ENCODE results near the gene EID2. TPM values are rescaled to one million over a fixed set of nuclear protein-coding genes. Genes with fewer than 3 reads are reported as not detected.

Gene EID2
- total and polyA plus RNA-seq, 2 of the 13 experiments (the other 11 are each of a cell fraction or from before 2014, with no cell fraction given) = 3.7 to 14.1 TPM

DNA sequence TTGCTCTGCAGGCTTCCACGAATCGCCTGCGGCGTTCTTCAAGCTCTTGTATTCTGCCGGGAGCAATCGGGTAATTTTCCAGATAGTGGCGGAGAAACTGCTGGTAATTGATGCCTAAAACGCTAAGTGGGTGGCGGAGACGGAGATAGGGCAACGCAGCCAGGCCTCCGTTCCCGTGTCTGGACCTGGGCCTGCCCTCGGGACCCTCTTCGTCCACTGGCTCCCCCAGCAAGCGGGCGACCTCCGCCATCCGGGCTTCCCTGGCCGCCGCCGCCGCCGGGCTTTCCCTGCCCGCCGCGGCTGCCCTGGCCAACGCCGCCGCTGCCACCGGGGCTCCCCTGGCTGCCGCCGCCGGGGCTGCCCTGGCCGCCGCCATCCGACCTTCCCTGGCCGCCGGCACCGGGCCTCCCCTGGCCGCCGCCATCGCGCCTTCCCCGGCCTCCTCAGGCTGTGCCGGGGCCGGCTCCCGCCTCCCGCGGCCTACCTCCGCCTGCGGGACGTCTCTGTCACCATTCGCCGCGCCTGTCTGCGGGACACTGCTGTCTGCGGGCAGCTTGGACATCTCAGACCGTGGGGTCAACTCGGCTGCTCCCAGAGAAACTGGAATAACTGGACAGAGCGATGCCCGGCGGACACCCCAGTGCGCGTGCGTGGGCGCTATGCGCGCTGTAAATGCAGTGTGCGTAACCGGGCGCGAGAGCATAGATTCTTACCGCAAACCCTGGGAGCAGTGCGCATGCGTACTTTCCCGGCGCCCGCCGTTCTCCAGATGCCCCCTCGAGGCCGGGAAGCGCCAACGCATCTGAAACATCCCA is at the start of gene EID2 (continued):
- TF ChIP-seq, protein P1, sequence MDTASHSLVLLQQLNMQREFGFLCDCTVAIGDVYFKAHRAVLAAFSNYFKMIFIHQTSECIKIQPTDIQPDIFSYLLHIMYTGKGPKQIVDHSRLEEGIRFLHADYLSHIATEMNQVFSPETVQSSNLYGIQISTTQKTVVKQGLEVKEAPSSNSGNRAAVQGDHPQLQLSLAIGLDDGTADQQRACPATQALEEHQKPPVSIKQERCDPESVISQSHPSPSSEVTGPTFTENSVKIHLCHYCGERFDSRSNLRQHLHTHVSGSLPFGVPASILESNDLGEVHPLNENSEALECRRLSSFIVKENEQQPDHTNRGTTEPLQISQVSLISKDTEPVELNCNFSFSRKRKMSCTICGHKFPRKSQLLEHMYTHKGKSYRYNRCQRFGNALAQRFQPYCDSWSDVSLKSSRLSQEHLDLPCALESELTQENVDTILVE (CRISPR knock-in tag; IDR thresholded peaks at IDR 0.05) = peak; percentile 39; the same call in 1 of the 2 replicates
- TF ChIP-seq HES4 (CRISPR knock-in tag; IDR thresholded peaks at IDR 0.05; ENCODE audit: borderline replicate concordance) (no peak), KDM5A (IDR thresholded peaks at IDR 0.05; ENCODE audit: borderline replicate concordance, low read length) (peak; percentile 54; the same call in 1 of the 2 replicates), ZFP36L1 (CRISPR knock-in tag; IDR thresholded peaks at IDR 0.05) (no peak), ZNF761 (CRISPR knock-in tag; conservative IDR thresholded peaks at IDR 0.05) (no peak), ZSCAN30 (CRISPR knock-in tag; IDR thresholded peaks at IDR 0.05) (no peak), ATRX (CRISPR knock-in tag; IDR thresholded peaks at IDR 0.05; ENCODE audit: borderline replicate concordance) (no peak), ZNF468 (CRISPR knock-in tag; IDR thresholded peaks at IDR 0.05) (no peak), ZNF879 (CRISPR knock-in tag; IDR thresholded peaks at IDR 0.05) (no peak), ZNF567 (CRISPR knock-in tag; IDR thresholded peaks at IDR 0.05; ENCODE audit: borderline replicate concordance) (no peak), ZNF562 (CRISPR knock-in tag; IDR thresholded peaks at IDR 0.05; ENCODE audit: borderline replicate concordance) (no peak), HNF4A (CRISPR knock-in tag; IDR thresholded peaks at IDR 0.05) (0 out of 2 replicates have a peak, but pooled peaks have one; percentile 8), REL (CRISPR knock-in tag; conservative IDR thresholded peaks at IDR 0.05) (no peak), ZNF232 (CRISPR knock-in tag; IDR thresholded peaks at IDR 0.05; ENCODE audit: borderline replicate concordance) (peak; percentile 77; the same call in 1 of the 2 replicates), FOXP1 (IDR thresholded peaks at IDR 0.05) (no peak), FOXP1 (CRISPR knock-in tag; IDR thresholded peaks at IDR 0.05) (no peak), MIXL1 (CRISPR knock-in tag; IDR thresholded peaks at IDR 0.05) (no peak), ZNF703 (CRISPR knock-in tag; IDR thresholded peaks at IDR 0.05; ENCODE audit: borderline replicate concordance) (no peak), TAF15 (IDR thresholded peaks at IDR 0.05; ENCODE audit: low read depth, low read length, poor library complexity, severe bottlenecking) (no peak)
- TF ChIP-seq, protein P2, sequence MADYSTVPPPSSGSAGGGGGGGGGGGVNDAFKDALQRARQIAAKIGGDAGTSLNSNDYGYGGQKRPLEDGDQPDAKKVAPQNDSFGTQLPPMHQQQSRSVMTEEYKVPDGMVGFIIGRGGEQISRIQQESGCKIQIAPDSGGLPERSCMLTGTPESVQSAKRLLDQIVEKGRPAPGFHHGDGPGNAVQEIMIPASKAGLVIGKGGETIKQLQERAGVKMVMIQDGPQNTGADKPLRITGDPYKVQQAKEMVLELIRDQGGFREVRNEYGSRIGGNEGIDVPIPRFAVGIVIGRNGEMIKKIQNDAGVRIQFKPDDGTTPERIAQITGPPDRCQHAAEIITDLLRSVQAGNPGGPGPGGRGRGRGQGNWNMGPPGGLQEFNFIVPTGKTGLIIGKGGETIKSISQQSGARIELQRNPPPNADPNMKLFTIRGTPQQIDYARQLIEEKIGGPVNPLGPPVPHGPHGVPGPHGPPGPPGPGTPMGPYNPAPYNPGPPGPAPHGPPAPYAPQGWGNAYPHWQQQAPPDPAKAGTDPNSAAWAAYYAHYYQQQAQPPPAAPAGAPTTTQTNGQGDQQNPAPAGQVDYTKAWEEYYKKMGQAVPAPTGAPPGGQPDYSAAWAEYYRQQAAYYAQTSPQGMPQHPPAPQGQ (CRISPR knock-in tag; IDR thresholded peaks at IDR 0.05; ENCODE audit: borderline replicate concordance) = no peak
- TF ChIP-seq, protein P3, sequence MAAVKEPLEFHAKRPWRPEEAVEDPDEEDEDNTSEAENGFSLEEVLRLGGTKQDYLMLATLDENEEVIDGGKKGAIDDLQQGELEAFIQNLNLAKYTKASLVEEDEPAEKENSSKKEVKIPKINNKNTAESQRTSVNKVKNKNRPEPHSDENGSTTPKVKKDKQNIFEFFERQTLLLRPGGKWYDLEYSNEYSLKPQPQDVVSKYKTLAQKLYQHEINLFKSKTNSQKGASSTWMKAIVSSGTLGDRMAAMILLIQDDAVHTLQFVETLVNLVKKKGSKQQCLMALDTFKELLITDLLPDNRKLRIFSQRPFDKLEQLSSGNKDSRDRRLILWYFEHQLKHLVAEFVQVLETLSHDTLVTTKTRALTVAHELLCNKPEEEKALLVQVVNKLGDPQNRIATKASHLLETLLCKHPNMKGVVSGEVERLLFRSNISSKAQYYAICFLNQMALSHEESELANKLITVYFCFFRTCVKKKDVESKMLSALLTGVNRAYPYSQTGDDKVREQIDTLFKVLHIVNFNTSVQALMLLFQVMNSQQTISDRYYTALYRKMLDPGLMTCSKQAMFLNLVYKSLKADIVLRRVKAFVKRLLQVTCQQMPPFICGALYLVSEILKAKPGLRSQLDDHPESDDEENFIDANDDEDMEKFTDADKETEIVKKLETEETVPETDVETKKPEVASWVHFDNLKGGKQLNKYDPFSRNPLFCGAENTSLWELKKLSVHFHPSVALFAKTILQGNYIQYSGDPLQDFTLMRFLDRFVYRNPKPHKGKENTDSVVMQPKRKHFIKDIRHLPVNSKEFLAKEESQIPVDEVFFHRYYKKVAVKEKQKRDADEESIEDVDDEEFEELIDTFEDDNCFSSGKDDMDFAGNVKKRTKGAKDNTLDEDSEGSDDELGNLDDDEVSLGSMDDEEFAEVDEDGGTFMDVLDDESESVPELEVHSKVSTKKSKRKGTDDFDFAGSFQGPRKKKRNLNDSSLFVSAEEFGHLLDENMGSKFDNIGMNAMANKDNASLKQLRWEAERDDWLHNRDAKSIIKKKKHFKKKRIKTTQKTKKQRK (IDR thresholded peaks at IDR 0.05; ENCODE audit: low read length) = no peak
- TF ChIP-seq, protein P4, sequence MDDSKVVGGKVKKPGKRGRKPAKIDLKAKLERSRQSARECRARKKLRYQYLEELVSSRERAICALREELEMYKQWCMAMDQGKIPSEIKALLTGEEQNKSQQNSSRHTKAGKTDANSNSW (CRISPR knock-in tag; IDR thresholded peaks at IDR 0.05; ENCODE audit: borderline replicate concordance) = no peak

Data from HepG2 (cell line).